B cell (primary cell): Measurements from ENCODE around the gene MED22.

Source experiments
- EZH2 ChIP-seq: IDR thresholded peaks from 2 replicates; pipeline ENCODE4 v1.6.1; 2012; ENCODE audit warnings: borderline replicate concordance, low read depth, mild to moderate bottlenecking, moderate library complexity, low read length; ENCODE audit not compliant: insufficient read depth, poor library complexity, severe bottlenecking
- TF ChIP-seq, protein P1 (sequence below): fragments of 200-600 bp; IDR thresholded peaks from one replicate; pipeline ENCODE4 v1.8.0; 2022; ENCODE audit warnings: antibody characterized with exemption, mild to moderate bottlenecking

DNA sequence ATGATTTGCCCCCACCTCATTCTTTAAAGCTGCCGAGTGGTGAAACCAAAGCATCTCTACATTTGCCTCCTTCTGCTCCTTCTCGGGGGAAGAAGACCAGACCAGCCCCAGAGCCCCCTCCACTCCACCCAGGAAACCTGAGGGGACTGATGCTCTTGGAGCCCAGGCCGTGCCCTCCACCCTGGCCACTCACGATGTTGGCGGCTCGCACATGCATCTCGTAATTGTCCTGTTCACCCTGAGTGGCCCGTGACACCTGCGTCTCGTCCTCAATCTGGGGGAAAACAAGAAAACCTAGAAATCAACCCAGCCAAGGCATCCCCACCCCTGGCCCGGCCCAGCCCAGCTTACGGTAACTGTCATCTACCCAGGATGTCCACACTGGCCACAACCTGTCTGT is 3.0 kb downstream of the MED22 start:
- TF ChIP-seq, protein P1, sequence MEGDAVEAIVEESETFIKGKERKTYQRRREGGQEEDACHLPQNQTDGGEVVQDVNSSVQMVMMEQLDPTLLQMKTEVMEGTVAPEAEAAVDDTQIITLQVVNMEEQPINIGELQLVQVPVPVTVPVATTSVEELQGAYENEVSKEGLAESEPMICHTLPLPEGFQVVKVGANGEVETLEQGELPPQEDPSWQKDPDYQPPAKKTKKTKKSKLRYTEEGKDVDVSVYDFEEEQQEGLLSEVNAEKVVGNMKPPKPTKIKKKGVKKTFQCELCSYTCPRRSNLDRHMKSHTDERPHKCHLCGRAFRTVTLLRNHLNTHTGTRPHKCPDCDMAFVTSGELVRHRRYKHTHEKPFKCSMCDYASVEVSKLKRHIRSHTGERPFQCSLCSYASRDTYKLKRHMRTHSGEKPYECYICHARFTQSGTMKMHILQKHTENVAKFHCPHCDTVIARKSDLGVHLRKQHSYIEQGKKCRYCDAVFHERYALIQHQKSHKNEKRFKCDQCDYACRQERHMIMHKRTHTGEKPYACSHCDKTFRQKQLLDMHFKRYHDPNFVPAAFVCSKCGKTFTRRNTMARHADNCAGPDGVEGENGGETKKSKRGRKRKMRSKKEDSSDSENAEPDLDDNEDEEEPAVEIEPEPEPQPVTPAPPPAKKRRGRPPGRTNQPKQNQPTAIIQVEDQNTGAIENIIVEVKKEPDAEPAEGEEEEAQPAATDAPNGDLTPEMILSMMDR: no peak
- no peak for TF ChIP-seq EZH2
